ENCODE data around the gene RAB7B. TPM values are rescaled to one million over a fixed set of nuclear protein-coding genes. Genes with fewer than 3 reads are reported as not detected.

The RAB7B gene
- total RNA-seq, 4 donors from 2014 or later, result 21.6 to 55.5 (median 26.8) TPM

DNA sequence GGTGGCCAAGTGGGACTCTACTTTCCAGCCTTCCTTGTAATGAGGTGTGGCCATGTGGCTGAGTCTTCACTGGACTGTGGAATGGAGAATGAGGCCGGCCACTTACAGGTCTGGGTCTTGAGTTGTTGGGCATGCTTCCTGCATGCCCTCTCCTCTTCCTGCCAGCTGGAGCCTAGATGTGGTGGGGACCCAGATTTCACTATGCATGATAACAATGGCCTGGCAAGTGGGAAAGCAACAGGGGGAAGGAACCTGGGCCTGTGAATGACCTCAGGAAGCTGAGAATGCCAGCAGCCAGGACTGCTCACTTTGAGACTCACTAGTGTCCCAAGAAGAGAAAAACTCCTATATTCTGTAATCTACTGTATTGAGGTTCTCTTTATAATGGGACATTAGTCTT is 51.4 kb downstream of the RAB7B start:
- peak overlapping the region; percentile 14 for H3K27ac ChIP-seq
- no peak overlapping the region for H3K4me3 ChIP-seq
- 44% methylated on average over 1 of the region's 1 CpG for WGBS
- H3K9me3 ChIP-seq, result no peaks in the 10 kb centered on the region
- H3K27me3 ChIP-seq, result peaks cover 38% of the 10 kb centered on the region
- H3K36me3 ChIP-seq, result no peaks in the 10 kb centered on the region
- no peak for DNase-seq (ENCODE audit: low spot score in 2 of 2)
- TF ChIP-seq, protein P1, sequence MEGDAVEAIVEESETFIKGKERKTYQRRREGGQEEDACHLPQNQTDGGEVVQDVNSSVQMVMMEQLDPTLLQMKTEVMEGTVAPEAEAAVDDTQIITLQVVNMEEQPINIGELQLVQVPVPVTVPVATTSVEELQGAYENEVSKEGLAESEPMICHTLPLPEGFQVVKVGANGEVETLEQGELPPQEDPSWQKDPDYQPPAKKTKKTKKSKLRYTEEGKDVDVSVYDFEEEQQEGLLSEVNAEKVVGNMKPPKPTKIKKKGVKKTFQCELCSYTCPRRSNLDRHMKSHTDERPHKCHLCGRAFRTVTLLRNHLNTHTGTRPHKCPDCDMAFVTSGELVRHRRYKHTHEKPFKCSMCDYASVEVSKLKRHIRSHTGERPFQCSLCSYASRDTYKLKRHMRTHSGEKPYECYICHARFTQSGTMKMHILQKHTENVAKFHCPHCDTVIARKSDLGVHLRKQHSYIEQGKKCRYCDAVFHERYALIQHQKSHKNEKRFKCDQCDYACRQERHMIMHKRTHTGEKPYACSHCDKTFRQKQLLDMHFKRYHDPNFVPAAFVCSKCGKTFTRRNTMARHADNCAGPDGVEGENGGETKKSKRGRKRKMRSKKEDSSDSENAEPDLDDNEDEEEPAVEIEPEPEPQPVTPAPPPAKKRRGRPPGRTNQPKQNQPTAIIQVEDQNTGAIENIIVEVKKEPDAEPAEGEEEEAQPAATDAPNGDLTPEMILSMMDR (IDR thresholded peaks at IDR 0.05), result no peak
- TF ChIP-seq POLR2A (IDR thresholded peaks at IDR 0.05) (no peak), POLR2AphosphoS5 (IDR thresholded peaks at IDR 0.05) (no peak), EP300 (IDR thresholded peaks at IDR 0.05) (no peak)
- peaks cover 49% of the 10 kb centered on the region for H3K4me1 ChIP-seq

DNA sequence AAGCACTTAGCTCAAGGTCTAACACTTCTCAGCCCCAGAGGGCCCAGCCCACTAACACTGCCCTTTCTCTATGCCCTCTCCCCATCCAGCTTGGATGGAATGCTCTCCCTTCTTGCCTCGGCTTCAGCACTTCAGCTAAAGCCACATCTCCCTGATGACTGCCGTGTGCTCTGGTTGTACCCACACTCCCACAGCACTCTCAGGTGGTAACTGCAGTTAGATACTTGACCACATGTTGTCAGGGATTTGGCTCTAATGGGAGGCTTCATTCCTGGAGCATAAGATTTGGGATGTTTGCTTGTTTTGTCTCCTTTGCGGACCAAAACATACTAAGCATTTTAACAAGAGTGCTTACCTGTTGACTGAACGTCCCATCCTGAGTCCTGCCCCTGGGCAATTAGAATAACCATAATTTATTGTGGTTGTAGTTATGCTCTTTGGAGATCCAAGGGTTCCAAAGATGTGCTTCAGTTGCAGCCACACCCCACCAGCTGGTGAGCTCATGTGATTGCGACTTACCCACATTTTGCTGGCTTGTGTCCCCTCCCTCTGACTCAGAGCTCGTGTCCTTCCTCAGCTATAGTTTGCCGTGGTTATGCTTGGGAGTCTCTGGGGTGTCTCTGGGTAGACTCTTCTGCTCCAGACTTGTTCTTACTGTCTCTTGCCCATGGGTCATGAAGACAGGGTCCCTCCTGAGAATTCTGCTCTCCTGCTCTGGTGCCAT is 52.2 kb downstream of the RAB7B start:
- Histone ChIP-seq H3K27me3 (peaks cover 38% of the 10 kb centered on the region), H3K36me3 (no peaks in the 10 kb centered on the region), H3K4me3 (no peak overlapping the region), H3K27ac (peak overlapping the region; percentile 59), H3K9me3 (no peaks in the 10 kb centered on the region), H3K4me1 (peaks cover 56% of the 10 kb centered on the region)
- DNase-seq (ENCODE audit: low spot score in 2 of 2), result no peak
- TF ChIP-seq POLR2A (IDR thresholded peaks at IDR 0.05) (no peak), POLR2AphosphoS5 (IDR thresholded peaks at IDR 0.05) (no peak), EP300 (IDR thresholded peaks at IDR 0.05) (no peak)
- TF ChIP-seq, protein P1 (IDR thresholded peaks at IDR 0.05), result no peak
- 42% methylated on average over 6 of the region's 7 CpGs for WGBS

DNA sequence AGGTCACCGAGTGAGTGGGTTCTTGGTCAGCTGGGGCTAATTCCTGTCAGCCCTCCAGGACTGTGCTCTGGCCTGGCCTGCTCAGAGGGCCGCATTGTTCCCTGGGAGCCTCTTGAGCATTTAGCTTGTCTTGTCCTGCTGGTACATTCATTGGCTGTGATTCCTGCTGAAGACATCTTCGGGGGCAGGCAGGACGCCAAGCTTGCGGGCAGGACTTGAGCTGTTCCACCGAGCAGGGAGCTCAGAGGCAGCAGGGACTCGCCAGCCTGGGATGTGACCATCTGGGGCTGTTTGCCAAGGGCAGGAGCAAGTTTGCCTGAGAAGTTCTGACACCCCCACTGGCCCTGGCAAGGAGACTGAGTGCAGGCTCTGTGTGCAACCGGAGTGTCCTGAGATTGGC is 52.9 kb downstream of the RAB7B start:
- peak overlapping the region; percentile 59 for H3K27ac ChIP-seq
- H3K27me3 ChIP-seq, result peaks cover 41% of the 10 kb centered on the region
- TF ChIP-seq POLR2A (IDR thresholded peaks at IDR 0.05), result no peak
- no peak for TF ChIP-seq EP300 (IDR thresholded peaks at IDR 0.05)
- TF ChIP-seq, protein P1 (IDR thresholded peaks at IDR 0.05), result no peak
- no peak for TF ChIP-seq POLR2AphosphoS5 (IDR thresholded peaks at IDR 0.05)
- no peaks in the 10 kb centered on the region for H3K9me3 ChIP-seq
- H3K4me3 ChIP-seq, result no peak overlapping the region
- DNase-seq (ENCODE audit: low spot score in 2 of 2), result peak in 1 of 2 donors; percentile 85
- peaks cover 56% of the 10 kb centered on the region for H3K4me1 ChIP-seq
- no peaks in the 10 kb centered on the region for H3K36me3 ChIP-seq
- WGBS, result 27% methylated on average over 8 of the region's 8 CpGs

DNA sequence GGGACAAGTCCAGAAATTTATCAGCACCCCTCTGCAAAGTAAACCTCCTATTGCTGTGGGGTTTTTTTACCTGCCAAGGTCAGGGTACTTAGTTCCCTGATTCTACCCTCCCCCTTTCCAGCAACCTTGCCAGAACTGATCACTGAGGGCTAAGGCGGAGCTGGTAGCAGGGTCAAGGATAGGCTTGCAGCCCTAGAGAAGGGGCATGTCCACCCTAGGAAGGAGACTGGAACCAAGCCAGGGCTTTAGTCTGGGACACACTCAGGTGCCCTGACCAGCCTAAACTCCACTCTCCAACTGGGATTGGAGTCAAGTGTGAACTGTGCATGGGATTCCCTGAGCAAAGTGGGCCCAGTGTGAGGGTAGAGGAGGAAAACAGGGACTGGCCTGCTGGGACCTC is 53.4 kb downstream of the RAB7B start:
- Histone ChIP-seq H3K27ac (peak overlapping the region; percentile 27), H3K9me3 (no peaks in the 10 kb centered on the region), H3K27me3 (peaks cover 41% of the 10 kb centered on the region), H3K36me3 (no peaks in the 10 kb centered on the region), H3K4me1 (peaks cover 56% of the 10 kb centered on the region), H3K4me3 (no peak overlapping the region)
- WGBS, result 100% methylated on average over 1 of the region's 1 CpG
- TF ChIP-seq POLR2AphosphoS5 (IDR thresholded peaks at IDR 0.05), result no peak
- no peak for DNase-seq (ENCODE audit: low spot score in 2 of 2)

DNA sequence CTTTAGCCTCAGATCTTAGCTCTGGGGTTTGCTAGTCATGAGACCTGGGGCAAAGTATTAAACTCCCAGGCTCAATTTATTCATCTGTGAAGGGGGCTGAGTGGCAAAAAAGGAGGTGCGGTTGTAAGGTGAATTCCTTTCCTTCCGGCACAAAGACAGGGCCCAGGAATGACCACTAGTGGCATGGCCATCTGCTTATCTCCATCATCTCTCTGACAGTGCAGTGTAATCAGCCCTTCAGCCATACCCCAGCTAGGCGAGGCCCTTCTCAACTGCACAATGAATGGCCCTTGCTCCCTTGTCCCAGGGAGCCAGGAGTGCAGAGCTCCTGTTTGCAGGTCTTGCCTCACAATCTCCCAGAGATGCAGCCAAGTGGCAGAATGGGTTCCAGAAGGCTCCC is 54.3 kb downstream of the RAB7B start:
- TF ChIP-seq POLR2AphosphoS5 (IDR thresholded peaks at IDR 0.05) (no peak), EP300 (IDR thresholded peaks at IDR 0.05) (no peak), POLR2A (IDR thresholded peaks at IDR 0.05) (no peak)
- TF ChIP-seq, protein P1 (IDR thresholded peaks at IDR 0.05), result no peak
- peaks cover 56% of the 10 kb centered on the region for H3K4me1 ChIP-seq
- no peak for DNase-seq (ENCODE audit: low spot score in 2 of 2)
- no peaks in the 10 kb centered on the region for H3K9me3 ChIP-seq
- H3K4me3 ChIP-seq, result no peak overlapping the region
- no peak overlapping the region for H3K27ac ChIP-seq
- H3K36me3 ChIP-seq, result no peaks in the 10 kb centered on the region
- WGBS, result 92% methylated on average over 2 of the region's 3 CpGs
- peaks cover 48% of the 10 kb centered on the region for H3K27me3 ChIP-seq

Measured in suprapubic skin (tissue), 4 donors.